H1 (cell line): ENCODE data around the gene SPPL2B. TPM values are rescaled to one million over a fixed set of nuclear protein-coding genes. Genes with fewer than 3 reads are reported as not detected.

Experiments
- CTCF ChIA-PET: fragments of 300-600 bp; sonication (Branson Sonifier 250); formaldehyde crosslinking; loops from one replicate; lab custom pipeline; 2021; ENCODE audit not compliant: partially characterized antibody; lab: Charles Lee
- POLR2A ChIA-PET: fragments of 300-600 bp; sonication (Branson Sonifier 250); formaldehyde crosslinking; loops from one replicate; lab custom pipeline; 2021; ENCODE audit warnings: inconsistent platforms; ENCODE audit not compliant: partially characterized antibody; lab: Charles Lee
- DNase-seq, 2 experiments: peaks; one replicate each; pipeline versions ENCODE4 v3.0.0 to v3.0.0-alpha.2; 2010 to 2022; ENCODE audit warnings: low spot score in 2 of 2, low read depth in 1 of 2, mixed read lengths in 1 of 2
- FAIRE-seq: peaks from 2 replicates; lab custom pipeline; 2011; peaks lifted over from hg19 to GRCh38; lab: Jason Lieb, UNC
- H2AFZ ChIP-seq: 2 replicates; pipeline ENCODE4 v1.8.1; 2012; ENCODE audit warnings: low read length, inconsistent platforms
- H2AK5ac ChIP-seq: 2 replicates; pipeline ENCODE4 v1.6.1; 2013; ENCODE audit warnings: low read depth, low read length
- H2BK120ac ChIP-seq: replicated peaks from 2 replicates; pipeline ENCODE3; 2013; ENCODE audit warnings: low read depth, low read length, inconsistent platforms
- H2BK12ac ChIP-seq: 2 replicates; pipeline ENCODE4 v1.6.1; 2013; ENCODE audit warnings: low read depth, low read length
- H2BK15ac ChIP-seq: 2 replicates; pipeline ENCODE4 v1.6.1; 2013; ENCODE audit warnings: low read length
- H2BK20ac ChIP-seq: 2 replicates; pipeline ENCODE4 v1.6.1; 2013; ENCODE audit warnings: low read length
- H2BK5ac ChIP-seq: 2 replicates; pipeline ENCODE4 v1.6.1; 2013; ENCODE audit warnings: low read depth, low read length
- H3K14ac ChIP-seq: 2 replicates; pipeline ENCODE4 v1.6.1; 2013; ENCODE audit warnings: inconsistent platforms; ENCODE audit not compliant: insufficient read length
- H3K18ac ChIP-seq: 2 replicates; pipeline ENCODE4 v1.6.1; 2013; ENCODE audit warnings: low read length; ENCODE audit errors: extremely low read depth
- H3K23ac ChIP-seq: 2 replicates; pipeline ENCODE4 v1.6.1; 2013; ENCODE audit warnings: inconsistent platforms; ENCODE audit not compliant: insufficient read length
- H3K23me2 ChIP-seq: 2 replicates; pipeline ENCODE4 v1.6.1; 2013; ENCODE audit warnings: low read depth, low read length
- H3K27ac ChIP-seq: 2 replicates; pipeline ENCODE4 v1.6.1; 2011; ENCODE audit warnings: low read depth, low read length, inconsistent platforms
- H3K27me3 ChIP-seq, 4 experiments: replicated peaks in 1 of 4; 1 replicate in 1 of 4; 2 replicates in 3 of 4; pipeline versions ENCODE4 v1.6.1 to v1.8.1; 2011 to 2013; ENCODE audit warnings: low read length in 3 of 4, mild to moderate bottlenecking in 3 of 4, inconsistent platforms in 2 of 4, mixed read lengths in 2 of 4, moderate library complexity in 1 of 4; ENCODE audit not compliant: control insufficient read depth in 3 of 4, insufficient read depth in 3 of 4; ENCODE audit errors: extremely low read depth in 1 of 4
- H3K36me3 ChIP-seq, 4 experiments: 2 replicates each; pipeline versions ENCODE4 v1.6.1 to v1.8.1; 2011 to 2013; ENCODE audit warnings: mild to moderate bottlenecking in 4 of 4, low read length in 3 of 4, moderate library complexity in 2 of 4, control low read depth in 1 of 4, inconsistent platforms in 1 of 4; ENCODE audit not compliant: insufficient read depth in 4 of 4, control insufficient read depth in 2 of 4
- H3K4ac ChIP-seq: replicated peaks from 2 replicates; pipeline ENCODE3; 2013; ENCODE audit warnings: low read length, low read depth, mixed read lengths, inconsistent platforms; ENCODE audit not compliant: insufficient read length
- H3K4me1 ChIP-seq, 4 experiments: replicated peaks in 1 of 4; 1 replicate in 1 of 4; 2 replicates in 3 of 4; pipeline versions ENCODE4 v1.6.1 to v1.8.1; 2011 to 2013; ENCODE audit warnings: low read length in 3 of 4, inconsistent platforms in 2 of 4, mixed read lengths in 1 of 4; ENCODE audit not compliant: insufficient read depth in 4 of 4, control insufficient read depth in 3 of 4
- H3K4me2 ChIP-seq, 2 experiments: 2 replicates each; pipeline versions ENCODE4 v1.6.1 to v1.8.1; 2011 to 2013; ENCODE audit warnings: low read depth in 2 of 2, low read length in 2 of 2, control low read depth in 1 of 2, inconsistent platforms in 1 of 2, mild to moderate bottlenecking in 1 of 2; ENCODE audit not compliant: insufficient read depth in 1 of 2
- H3K4me3 ChIP-seq, 4 experiments: fragments of 200-600, 300-600 bp in 1 of 4; sonication (generic), shearing (Covaris generic), sonication (Bioruptor Twin) in 1 of 4; 2 replicates each; pipeline versions ENCODE4 v1.5.1 to v1.8.1; 2011 to 2016; ENCODE audit warnings: low read length in 4 of 4, low read depth in 3 of 4, control low read depth in 2 of 4, inconsistent platforms in 2 of 4, mild to moderate bottlenecking in 2 of 4, mixed read lengths in 1 of 4, moderate library complexity in 1 of 4; ENCODE audit not compliant: insufficient read depth in 2 of 4; ENCODE audit errors: extremely low read depth in 1 of 4
- H3K56ac ChIP-seq: replicated peaks from 2 replicates; pipeline ENCODE3; 2013; ENCODE audit warnings: low read depth, mild to moderate bottlenecking, mixed read lengths, low read length, inconsistent platforms; ENCODE audit not compliant: insufficient read length
- H3K79me1 ChIP-seq: 2 replicates; pipeline ENCODE4 v1.6.1; 2013; ENCODE audit warnings: low read depth, low read length, control low read depth
- H3K79me2 ChIP-seq, 2 experiments: 2 replicates each; pipeline versions ENCODE4 v1.6.1 to v1.8.1; 2012 to 2013; ENCODE audit warnings: low read length in 2 of 2, mild to moderate bottlenecking in 2 of 2, inconsistent platforms in 1 of 2; ENCODE audit not compliant: insufficient read depth in 2 of 2, control insufficient read depth in 1 of 2
- H3K9ac ChIP-seq, 4 experiments: replicated peaks in 1 of 4; 1 replicate in 1 of 4; 2 replicates in 3 of 4; pipeline versions ENCODE4 v1.6.1 to v1.8.1; 2011 to 2013; ENCODE audit warnings: low read depth in 3 of 4, low read length in 3 of 4, control low read depth in 2 of 4, mild to moderate bottlenecking in 2 of 4, moderate library complexity in 2 of 4, inconsistent platforms in 1 of 4; ENCODE audit errors: extremely low read depth in 1 of 4
- H3K9me3 ChIP-seq, 2 experiments: 2 replicates each; pipeline versions ENCODE4 v1.6.1 to v1.8.1; 2012 to 2013; ENCODE audit warnings: mild to moderate bottlenecking in 2 of 2, moderate library complexity in 2 of 2, control low read depth in 1 of 2, inconsistent platforms in 1 of 2, low read depth in 1 of 2, low read length in 1 of 2, mixed read lengths in 1 of 2; ENCODE audit not compliant: insufficient read depth in 2 of 2
- H4K20me1 ChIP-seq, 2 experiments: replicated peaks in 1 of 2; 2 replicates each; pipeline versions ENCODE3 to v1.8.1; 2011 to 2013; ENCODE audit warnings: inconsistent platforms in 2 of 2, low read length in 2 of 2, mild to moderate bottlenecking in 1 of 2; ENCODE audit not compliant: insufficient read depth in 2 of 2, control insufficient read depth in 1 of 2
- H4K5ac ChIP-seq: 2 replicates; pipeline ENCODE4 v1.6.1; 2013; ENCODE audit warnings: low read length, low read depth, mixed read lengths, inconsistent platforms; ENCODE audit not compliant: insufficient read length
- H4K8ac ChIP-seq: 2 replicates; pipeline ENCODE4 v1.8.0; 2013; ENCODE audit warnings: mild to moderate bottlenecking, moderate library complexity, low read length, inconsistent platforms; ENCODE audit not compliant: insufficient read depth; ENCODE audit errors: extremely low read depth
- H4K91ac ChIP-seq: replicated peaks from 2 replicates; pipeline ENCODE3; 2013; ENCODE audit warnings: low read length, mixed read lengths, inconsistent platforms; ENCODE audit not compliant: insufficient read length
- ASH2L ChIP-seq: fragments of 200-600, 300-600 bp; sonication (generic); IDR thresholded peaks from one replicate; pipeline ENCODE4 v1.7.1; 2017; ENCODE audit warnings: low read length
- CBX5 ChIP-seq: fragments of 300-800, 300-1000 bp; sonication (generic); IDR thresholded peaks from 2 replicates; pipeline ENCODE4 v1.7.1; 2016; ENCODE audit warnings: antibody characterized with exemption, low read length, low read depth
- CBX8 ChIP-seq: fragments of 300-800, 300-1000 bp; sonication (generic); IDR thresholded peaks from 2 replicates; pipeline ENCODE4 v1.7.1; 2016; ENCODE audit warnings: low read depth, low read length, borderline replicate concordance
- CTBP2 ChIP-seq: IDR thresholded peaks from 2 replicates; pipeline ENCODE4 v1.7.0; 2011; ENCODE audit warnings: borderline replicate concordance, mild to moderate bottlenecking, moderate library complexity, mixed read lengths, low read length; ENCODE audit not compliant: insufficient read depth, insufficient read length
- EGR1 ChIP-seq: IDR thresholded peaks from 2 replicates; pipeline ENCODE4 v1.6.1; 2011; ENCODE audit warnings: low read depth, low read length, borderline replicate concordance
- EP300 ChIP-seq, 2 experiments: IDR thresholded peaks; 1 replicate in 1 of 2; 2 replicates in 1 of 2; pipeline ENCODE4 v1.6.1; 2011 to 2012; ENCODE audit warnings: low read depth in 2 of 2, low read length in 2 of 2, mild to moderate bottlenecking in 2 of 2, borderline replicate concordance in 1 of 2, inconsistent platforms in 1 of 2, moderate library complexity in 1 of 2
- KDM1A ChIP-seq: fragments of 200-600, 300-600 bp; sonication (generic); IDR thresholded peaks from 2 replicates; pipeline ENCODE4 v1.7.1; 2016; ENCODE audit warnings: mild to moderate bottlenecking, low read length, borderline replicate concordance
- PHF8 ChIP-seq: fragments of 200-600 bp; sonication (generic); conservative IDR thresholded peaks from 2 replicates; pipeline ENCODE4 v1.7.1; 2012; ENCODE audit warnings: low read depth, mild to moderate bottlenecking, inconsistent platforms, low read length, moderate library complexity
- POLR2A ChIP-seq, 2 experiments: IDR thresholded peaks; 1 replicate in 1 of 2; 2 replicates in 1 of 2; pipeline ENCODE4 v1.6.1; 2011; ENCODE audit warnings: low read depth in 2 of 2, low read length in 2 of 2, mild to moderate bottlenecking in 2 of 2; ENCODE audit errors: control extremely low read depth in 1 of 2
- RFX5 ChIP-seq: IDR thresholded peaks from 2 replicates; pipeline ENCODE4 v1.6.1; 2011; ENCODE audit warnings: low read depth, low read length, improper control_type of control experiment, borderline replicate concordance
- SP1 ChIP-seq: IDR thresholded peaks from 2 replicates; pipeline ENCODE4 v1.6.1; 2011; ENCODE audit warnings: low read depth, low read length
- TAF7 ChIP-seq: optimal IDR thresholded peaks from 2 replicates; pipeline ENCODE3; 2011; ENCODE audit warnings: low read depth, mild to moderate bottlenecking, inconsistent platforms, low read length, moderate library complexity, borderline replicate concordance
- WGBS, 2 experiments: shearing (Covaris generic) in 1 of 2; methylation state at CpG; one replicate each; pipeline versions ENCODE4 v1.1.6 to v1.1.7; 2013 to 2015; ENCODE audit warnings: low lambda C conversion rate in 2 of 2, mixed read lengths in 2 of 2, inconsistent platforms in 1 of 2, low coverage in 1 of 2, missing lambda C conversion rate in 1 of 2; ENCODE audit not compliant: insufficient replicate concordance in 2 of 2, insufficient coverage in 1 of 2, insufficient read length in 1 of 2; ENCODE audit errors: extremely low coverage in 1 of 2, missing lambda C conversion rate in 1 of 2; 5-methylcytosine and 5-hydroxymethylcytosine counted together
- polyA plus RNA-seq, 7 experiments: library from polyadenylated mRNA; depleted of rRNA in 3 of 7; stranded (reverse) in 5 of 7; unstranded in 2 of 7; fragments of >200 nt in 5 of 7; fragments of 200-250 nt in 2 of 7; gene quantifications; 1 replicate in 5 of 7; 2 replicates in 1 of 7; 4 replicates in 1 of 7; pipeline versions ENCODE4 v1.2.1 to v1.2.3, GENCODE V29; 2011 to 2013; ENCODE audit warnings: missing spikeins in 2 of 7, mixed read lengths in 2 of 7
- total RNA-seq: library from RNA; stranded (reverse); fragmentation: NEBNext Ultra II Directional; extraction: Animal tissue kit (Norgen Biotek cat#: 25700); gene quantifications from 2 replicates; pipeline ENCODE4 v1.2.1, GENCODE V29; 2021
- TF ChIP-seq, protein P1 (sequence below): IDR thresholded peaks from 2 replicates; pipeline ENCODE4 v1.6.1; 2011; ENCODE audit warnings: low read depth, mild to moderate bottlenecking, low read length; ENCODE audit not compliant: insufficient read depth

Gene SPPL2B
- total and polyA plus RNA-seq, 2 of the 8 experiments (the other 6 are each of a cell fraction or from before 2014, with no cell fraction given) = 34.8 to 55.7 TPM

- Histone ChIP-seq H3K4me1 (peaks cover 0 to 4% (median 0%) of the 10 kb centered on the region in 4 experiments; a peak in 1 of 7 replicates), H4K91ac (no peak overlapping the region), H3K23me2 (peaks cover 13% of the 10 kb centered on the region), H2BK120ac (no peak overlapping the region), H3K4ac (no peak overlapping the region), H2BK5ac (no peak overlapping the region), H3K9me3 (no peaks in the 10 kb centered on the region), H3K27ac (no peak overlapping the region), H2BK15ac (no peak overlapping the region), H3K9ac (no peak overlapping the region), H3K56ac (no peak overlapping the region), H3K4me2 (no peak overlapping the region), H2AFZ (no peak overlapping the region), H2AK5ac (0 out of 2 replicates have a peak overlapping the region, but pooled peaks have one; percentile 83), H3K79me2 (no peaks in the 10 kb centered on the region), H3K18ac (no peak overlapping the region), H3K36me3 (no peaks in the 10 kb centered on the region), H3K23ac (no peak overlapping the region), H3K79me1 (no peaks in the 10 kb centered on the region), H2BK12ac (0 out of 2 replicates have a peak overlapping the region, but pooled peaks have one; percentile 17), H3K27me3 (peaks cover 0 to 8% (median 3%) of the 10 kb centered on the region in 4 experiments; a peak in 5 of 7 replicates), H3K14ac (no peak overlapping the region), H4K20me1 (peaks cover 0 to 7% of the 10 kb centered on the region in 2 experiments), H4K5ac (no peak overlapping the region), H2BK20ac (0 out of 2 replicates have a peak overlapping the region, but pooled peaks have one; percentile 21), H4K8ac (no peak overlapping the region), H3K4me3 (no peak overlapping the region)
- FAIRE-seq (no peak), DNase-seq (no peak)
- CTCF ChIA-PET = interaction anchor here (0.9 to 1.8 kb wide), 5 partner anchors 9 to 72 kb away, joined by 3 read pairs; no protein-coding TSS in a partner anchor
- 88% methylated on average over 17 of the region's 17 CpGs; no CpG with 5 or more reads in 1 of the 2 experiments for WGBS, 2 experiments
- POLR2A ChIA-PET = interaction anchor here (1.0 to 1.2 kb wide), 3 partner anchors 11 to 53 kb away, joined by 3 to 5 read pairs (median 3); no protein-coding TSS in a partner anchor
- no peak for TF ChIP-seq CTBP2
- no peak for TF ChIP-seq TAF7
- TF ChIP-seq RFX5 = no peak
- TF ChIP-seq ASH2L = no peak
- TF ChIP-seq PHF8 = no peak
- no peak for TF ChIP-seq POLR2A (IDR thresholded peaks at IDR 0.05; ENCODE audit: control extremely low read depth in 1 of 2, low read depth in 2 of 2, low read length in 2 of 2)
- TF ChIP-seq, protein P1, sequence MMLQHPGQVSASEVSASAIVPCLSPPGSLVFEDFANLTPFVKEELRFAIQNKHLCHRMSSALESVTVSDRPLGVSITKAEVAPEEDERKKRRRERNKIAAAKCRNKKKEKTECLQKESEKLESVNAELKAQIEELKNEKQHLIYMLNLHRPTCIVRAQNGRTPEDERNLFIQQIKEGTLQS = no peak
- no peak for TF ChIP-seq CBX5
- no peak for TF ChIP-seq SP1
- no peak for TF ChIP-seq EGR1
- TF ChIP-seq KDM1A = no peak
- TF ChIP-seq CBX8 = no peak
- TF ChIP-seq EP300 (IDR thresholded peaks at IDR 0.05; ENCODE audit: borderline replicate concordance in 1 of 2, low read depth in 2 of 2, low read length in 2 of 2) = no peak
These were observed 34.9 kb downstream of the SPPL2B start for GRCh38 chr19:2363419-2363818.
